B cell (primary cell): ENCODE data around the gene GYS1. TPM values are rescaled to one million over a fixed set of nuclear protein-coding genes. Genes with fewer than 3 reads are reported as not detected.

Experiments
- ATAC-seq: fragments of 200-7000 bp; cut with Tn5 transposase; one replicate; pipeline ENCODE4 v1.10.0; 2021; ENCODE audit warnings: low read depth, mild to moderate bottlenecking, moderate number of reproducible peaks, moderate library complexity
- CTCF ChIA-PET: fragments of 350-600 bp; sonication (Branson Sonifier 250); formaldehyde crosslinking; loops from one replicate; lab custom pipeline; 2021; ENCODE audit warnings: antibody characterized with exemption, inconsistent platforms; lab: Charles Lee
- POLR2A ChIA-PET: fragments of 350-600 bp; sonication (Branson Sonifier 250); formaldehyde crosslinking; loops from one replicate; lab custom pipeline; 2021; ENCODE audit warnings: antibody characterized with exemption; lab: Charles Lee
- DNase-seq: peaks from one replicate; pipeline ENCODE4 v3.0.0; 2013
- H2AFZ ChIP-seq: 2 replicates; pipeline ENCODE4 v1.6.1; 2012; ENCODE audit warnings: mild to moderate bottlenecking, low read depth, low read length; ENCODE audit not compliant: insufficient read depth, poor library complexity, severe bottlenecking
- H3K27ac ChIP-seq, 2 donors: 1 replicate in 1 of 2; 2 replicates in 1 of 2; pipeline ENCODE4 v1.5.1; 2012 to 2013; ENCODE audit warnings: low read length in 2 of 2, mild to moderate bottlenecking in 2 of 2, moderate library complexity in 1 of 2
- H3K27me3 ChIP-seq, 4 experiments: fragments of 200-600 bp in 1 of 4; sonication (generic) in 1 of 4; replicated peaks in 1 of 4; 1 replicate in 2 of 4; 2 replicates in 2 of 4; pipeline versions ENCODE4 v1.6.1 to v1.7.0; 2013 to 2016; ENCODE audit warnings: low read length in 3 of 4, mild to moderate bottlenecking in 2 of 4, mixed read lengths in 1 of 4, moderate library complexity in 1 of 4; ENCODE audit not compliant: insufficient read depth in 4 of 4, control insufficient read depth in 3 of 4; ENCODE audit errors: control extremely low read depth in 1 of 4
- H3K36me3 ChIP-seq, 2 experiments: replicated peaks in 1 of 2; 1 replicate in 1 of 2; 2 replicates in 1 of 2; pipeline versions ENCODE4 v1.6.1 to v1.7.1; 2013; ENCODE audit warnings: low read length in 1 of 2; ENCODE audit not compliant: insufficient read depth in 2 of 2, control insufficient read depth in 1 of 2; ENCODE audit errors: control extremely low read depth in 1 of 2, extremely low read depth in 1 of 2
- H3K4me1 ChIP-seq, 2 donors: fragments of 200-600 bp in 1 of 2; sonication (generic) in 1 of 2; 1 replicate in 1 of 2; 2 replicates in 1 of 2; pipeline versions ENCODE4 v1.5.1 to v1.6.1; 2013 to 2017; ENCODE audit warnings: low read length in 2 of 2; ENCODE audit not compliant: control insufficient read depth in 2 of 2, insufficient read depth in 2 of 2
- H3K4me2 ChIP-seq: replicated peaks from 2 replicates; pipeline ENCODE3; 2012; ENCODE audit warnings: mild to moderate bottlenecking, low read depth, low read length; ENCODE audit not compliant: poor library complexity, severe bottlenecking
- H3K4me3 ChIP-seq, 5 experiments: fragments of 200-600 bp in 1 of 5; sonication (generic) in 1 of 5; 1 replicate in 3 of 5; 2 replicates in 2 of 5; pipeline versions ENCODE4 v1.5.1 to v1.7.0; 2011 to 2016; ENCODE audit warnings: low read length in 4 of 5, mild to moderate bottlenecking in 4 of 5, low read depth in 2 of 5, control low read depth in 1 of 5, moderate library complexity in 1 of 5; ENCODE audit not compliant: insufficient read depth in 1 of 5; ENCODE audit errors: control extremely low read depth in 1 of 5, extremely low read depth in 1 of 5
- H3K79me2 ChIP-seq: fragments of 200-600 bp; sonication (generic); one replicate; pipeline ENCODE4 v1.6.0; 2016; ENCODE audit warnings: low read length; ENCODE audit not compliant: control insufficient read depth, insufficient read depth
- H3K9ac ChIP-seq: fragments of 200-600 bp; sonication (generic); 2 replicates; pipeline ENCODE4 v1.6.1; 2017; ENCODE audit warnings: mild to moderate bottlenecking, low read length, moderate library complexity
- H3K9me3 ChIP-seq, 3 donors: one replicate each; pipeline versions ENCODE4 v1.6.1 to v1.7.1; 2013; ENCODE audit warnings: low read length in 2 of 3; ENCODE audit not compliant: control insufficient read depth in 2 of 3, insufficient read depth in 1 of 3; ENCODE audit errors: control extremely low read depth in 1 of 3
- H4K20me1 ChIP-seq: 2 replicates; pipeline ENCODE4 v1.6.0; 2012; ENCODE audit warnings: mild to moderate bottlenecking, low read length; ENCODE audit not compliant: insufficient read depth, control insufficient read depth, poor library complexity, severe bottlenecking
- H3K27ac Mint-ChIP-seq: one replicate; pipeline ENCODE4 v1.8.0; 2021; ENCODE audit warnings: mixed read lengths
- H3K27me3 Mint-ChIP-seq: one replicate; pipeline ENCODE4 v1.8.0; 2021; ENCODE audit warnings: mixed read lengths
- H3K4me1 Mint-ChIP-seq: one replicate; pipeline ENCODE4 v1.8.0; 2021; ENCODE audit warnings: mixed read lengths
- H3K4me3 Mint-ChIP-seq: one replicate; pipeline ENCODE4 v1.8.0; 2021; ENCODE audit warnings: mixed read lengths
- H3K9me3 Mint-ChIP-seq: one replicate; pipeline ENCODE4 v1.8.0; 2022; ENCODE audit warnings: mixed read lengths; ENCODE audit not compliant: insufficient read depth
- EZH2 ChIP-seq: IDR thresholded peaks from 2 replicates; pipeline ENCODE4 v1.6.1; 2012; ENCODE audit warnings: borderline replicate concordance, low read depth, mild to moderate bottlenecking, moderate library complexity, low read length; ENCODE audit not compliant: insufficient read depth, poor library complexity, severe bottlenecking
- WGBS: methylation state at CpG from one replicate; pipeline ENCODE4 v1.1.5; 2013; ENCODE audit warnings: missing lambda C conversion rate; ENCODE audit not compliant: insufficient coverage; 5-methylcytosine and 5-hydroxymethylcytosine counted together
- intact Hi-C: fragments of 100-400 bp; cut with micrococcal nuclease; formaldehyde crosslinking; loops from one replicate; pipeline ENCODE4 v1.10.0; 2022
- polyA plus RNA-seq: library from polyadenylated mRNA; depleted of rRNA; stranded (reverse); fragments of >200 nt; gene quantifications from 2 replicates; pipeline ENCODE4 v1.2.3, GENCODE V29; 2012
- total RNA-seq, 2 donors: library from RNA; stranded (reverse); fragments of 120-200 nt in 1 of 2; gene quantifications; 1 replicate in 1 of 2; 2 replicates in 1 of 2; pipeline versions ENCODE4 v1.2.3 to v1.2.4, GENCODE V29; 2013 to 2022
- TF ChIP-seq, protein P1 (sequence below): fragments of 200-600 bp; IDR thresholded peaks from one replicate; pipeline ENCODE4 v1.8.0; 2022; ENCODE audit warnings: antibody characterized with exemption, mild to moderate bottlenecking

GYS1 gene
- total and polyA plus RNA-seq, 2 donors (not counting 1 experiment from before 2014, with no cell fraction given) = 28.9 to 62.7 TPM

DNA sequence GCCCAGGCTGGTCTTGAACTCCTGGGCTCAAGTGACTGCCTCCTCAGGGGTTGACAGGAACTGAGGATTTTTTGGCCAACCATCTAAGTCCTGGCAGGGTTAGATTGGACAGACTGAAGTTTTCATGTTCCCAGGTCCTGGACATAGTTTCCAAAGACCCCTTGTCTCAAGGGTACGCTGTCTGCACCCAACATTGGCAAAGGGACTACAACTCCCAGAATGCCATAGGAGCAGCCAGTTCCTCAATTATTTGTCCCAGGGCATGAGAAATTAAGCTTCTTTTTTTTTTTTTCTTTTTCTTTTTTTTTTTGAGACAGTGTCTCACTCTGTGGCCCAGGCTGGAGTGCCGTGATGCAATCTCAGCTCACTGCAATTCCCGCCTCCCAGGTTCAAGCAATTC lies 6.9 kb downstream of the GYS1 start:
- H3K36me3 ChIP-seq = peaks cover 2 to 20% of the 10 kb centered on the region in 2 experiments
- no peak overlapping the region for H3K9ac ChIP-seq
- peaks cover 12% of the 10 kb centered on the region for H3K79me2 ChIP-seq
- Mint-ChIP-seq H3K27me3 (no peaks in the 10 kb centered on the region), H3K4me1 (peaks cover 10% of the 10 kb centered on the region), H3K9me3 (no peaks in the 10 kb centered on the region), H3K27ac (no peak overlapping the region), H3K4me3 (no peak overlapping the region)
- no peak for TF ChIP-seq EZH2
- TF ChIP-seq, protein P1, sequence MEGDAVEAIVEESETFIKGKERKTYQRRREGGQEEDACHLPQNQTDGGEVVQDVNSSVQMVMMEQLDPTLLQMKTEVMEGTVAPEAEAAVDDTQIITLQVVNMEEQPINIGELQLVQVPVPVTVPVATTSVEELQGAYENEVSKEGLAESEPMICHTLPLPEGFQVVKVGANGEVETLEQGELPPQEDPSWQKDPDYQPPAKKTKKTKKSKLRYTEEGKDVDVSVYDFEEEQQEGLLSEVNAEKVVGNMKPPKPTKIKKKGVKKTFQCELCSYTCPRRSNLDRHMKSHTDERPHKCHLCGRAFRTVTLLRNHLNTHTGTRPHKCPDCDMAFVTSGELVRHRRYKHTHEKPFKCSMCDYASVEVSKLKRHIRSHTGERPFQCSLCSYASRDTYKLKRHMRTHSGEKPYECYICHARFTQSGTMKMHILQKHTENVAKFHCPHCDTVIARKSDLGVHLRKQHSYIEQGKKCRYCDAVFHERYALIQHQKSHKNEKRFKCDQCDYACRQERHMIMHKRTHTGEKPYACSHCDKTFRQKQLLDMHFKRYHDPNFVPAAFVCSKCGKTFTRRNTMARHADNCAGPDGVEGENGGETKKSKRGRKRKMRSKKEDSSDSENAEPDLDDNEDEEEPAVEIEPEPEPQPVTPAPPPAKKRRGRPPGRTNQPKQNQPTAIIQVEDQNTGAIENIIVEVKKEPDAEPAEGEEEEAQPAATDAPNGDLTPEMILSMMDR = no peak
- no peak overlapping the region for H3K4me3 ChIP-seq
- H2AFZ ChIP-seq = no peak overlapping the region
- no peaks in the 10 kb centered on the region for H3K9me3 ChIP-seq
- peaks cover 0 to under 1% of the 10 kb centered on the region in 2 donors for H3K4me1 ChIP-seq
- intact Hi-C loops = no loop called here
- no peaks in the 10 kb centered on the region for H3K27me3 ChIP-seq
- H4K20me1 ChIP-seq = peaks cover 4% of the 10 kb centered on the region
- ChIA-PET CTCF (interaction anchor here (0.9 to 2.1 kb wide), 2 partner anchors 16 to 54 kb away, joined by 3 to 12 read pairs; no protein-coding TSS in a partner anchor), POLR2A (interaction anchor here (0.7 kb wide), 2 partner anchors 16 to 262 kb away, joined by 4 to 6 read pairs; no protein-coding TSS in a partner anchor)
- WGBS = 96% methylated on average over 3 of the region's 3 CpGs
- ATAC-seq (no peak), DNase-seq (no peak)
- H3K4me2 ChIP-seq = no peak overlapping the region
- H3K27ac ChIP-seq = no peak overlapping the region

DNA sequence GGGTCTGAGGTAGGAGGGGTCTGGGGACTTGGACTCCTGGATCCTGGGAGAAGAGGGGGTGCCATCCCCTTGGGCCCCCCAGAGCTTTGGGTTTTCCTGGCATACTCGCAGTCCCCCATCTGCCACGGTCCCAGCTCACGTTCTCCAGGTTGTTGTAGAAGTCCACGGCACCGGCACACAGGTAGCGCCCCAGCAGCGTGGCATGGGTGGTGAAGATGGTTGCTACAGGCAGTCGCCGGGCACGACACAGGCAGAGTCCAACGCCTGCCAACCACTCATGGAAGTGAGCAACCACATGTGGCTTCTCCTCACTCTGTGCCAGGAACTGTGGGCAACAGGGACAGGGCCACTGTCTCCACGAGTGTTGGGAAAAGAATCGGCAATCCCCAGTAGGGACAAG lies 7.4 kb downstream of the GYS1 start:
- no peak for DNase-seq
- Mint-ChIP-seq H3K4me3 (no peak overlapping the region), H3K9me3 (no peaks in the 10 kb centered on the region), H3K4me1 (peaks cover 8% of the 10 kb centered on the region), H3K27ac (no peak overlapping the region), H3K27me3 (no peaks in the 10 kb centered on the region)
- no peak overlapping the region for H3K27ac ChIP-seq
- H3K27me3 ChIP-seq = no peaks in the 10 kb centered on the region
- intact Hi-C loops = no loop called here
- H3K4me2 ChIP-seq = no peak overlapping the region
- no peaks in the 10 kb centered on the region for H4K20me1 ChIP-seq
- H2AFZ ChIP-seq = no peak overlapping the region
- ChIA-PET POLR2A (no interaction called here), CTCF (interaction anchor here (1.4 kb wide), 1 partner anchor 8 kb away, joined by 5 read pairs; the partner anchor contains the start of genes GYS1 and RUVBL2)
- ATAC-seq = no peak
- TF ChIP-seq, protein P1 = no peak
- no peak for TF ChIP-seq EZH2
- no peak overlapping the region for H3K4me3 ChIP-seq
- no peak overlapping the region for H3K9ac ChIP-seq
- H3K9me3 ChIP-seq = no peaks in the 10 kb centered on the region
- 98% methylated on average over 13 of the region's 13 CpGs for WGBS
- no peaks in the 10 kb centered on the region for H3K4me1 ChIP-seq
- H3K79me2 ChIP-seq = peaks cover 7% of the 10 kb centered on the region
- H3K36me3 ChIP-seq = peaks cover 2 to 17% of the 10 kb centered on the region in 2 experiments
